KBM-7 (cell line): ENCODE results near the gene TMEM154.

Experiments
- DNase-seq: peaks from one replicate; pipeline ENCODE4 v3.0.0-alpha.2; 2015
- in situ Hi-C: fragments of 300-500 bp; cut with MboI; formaldehyde crosslinking; loops from 2 replicates; pipeline ENCODE4 v1.14.3; 2020; ENCODE audit warnings: low sequenced_read_pairs, low pct_unique_long_range_greater_than_20kb, mixed read lengths

TMEM154 gene

DNA sequence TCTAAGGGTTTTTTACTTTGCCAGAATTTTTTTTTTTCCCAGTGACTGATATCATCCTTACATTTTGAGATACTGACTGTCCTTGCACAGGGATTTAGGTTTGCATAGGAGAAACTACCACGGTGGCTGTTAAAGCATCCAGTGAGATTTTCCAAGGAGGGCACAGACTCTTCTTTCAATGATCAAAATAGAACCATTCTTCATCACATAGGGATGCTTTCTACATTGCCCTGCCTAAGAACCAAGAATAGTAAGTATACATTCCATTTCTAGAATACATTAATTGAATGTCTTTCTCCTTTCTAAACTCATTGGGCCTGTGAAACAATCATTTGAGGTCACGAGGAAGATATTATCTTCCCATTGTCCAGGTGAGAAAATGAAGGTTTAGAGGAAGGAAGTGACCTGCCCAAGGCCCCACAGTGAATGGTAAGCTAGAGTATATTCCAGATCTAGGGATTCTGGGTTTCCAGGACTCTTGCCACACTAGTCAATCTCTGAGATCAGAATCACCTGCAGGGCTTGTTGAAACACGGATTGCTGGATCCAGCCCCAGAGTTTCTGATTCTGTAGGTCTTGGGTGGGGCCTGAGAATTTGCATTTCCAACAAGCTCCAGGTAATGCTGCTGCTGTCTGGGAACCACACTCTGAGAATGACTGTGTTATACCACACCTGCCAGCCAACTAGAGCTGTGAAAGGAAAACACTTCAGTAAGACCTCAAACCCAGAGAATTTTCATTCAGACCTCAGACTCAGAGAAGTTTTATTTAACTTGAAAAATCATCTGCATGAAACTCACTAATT lies 17.7 kb upstream of the TMEM154 start:
- no peak for DNase-seq
- in situ Hi-C loops: no loop called here

DNA sequence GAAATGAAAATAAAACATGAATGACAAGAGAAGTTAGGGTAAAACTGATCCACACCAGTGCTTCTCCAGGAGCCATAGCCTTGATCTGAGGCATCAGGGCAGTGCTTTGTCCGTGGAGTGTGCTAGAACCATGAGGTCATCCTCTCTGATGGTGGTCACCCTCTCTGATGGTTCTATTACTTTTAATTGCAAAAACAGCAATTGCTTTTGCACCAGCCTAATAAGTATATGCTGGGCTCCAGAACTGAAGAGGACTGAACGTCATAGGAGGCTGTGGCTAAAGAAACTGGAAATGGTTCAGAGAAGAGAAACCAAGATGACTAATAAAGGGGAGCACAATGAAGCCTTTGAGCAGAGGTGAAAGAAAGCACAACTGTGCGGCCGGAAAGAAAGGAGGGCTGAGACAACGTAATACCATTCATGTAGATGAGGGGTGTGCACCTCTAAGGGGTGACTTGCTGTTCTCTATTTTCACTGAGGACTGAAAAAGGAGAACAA lies 17.0 kb upstream of the TMEM154 start:
- in situ Hi-C loops: no loop called here
- no peak for DNase-seq

DNA sequence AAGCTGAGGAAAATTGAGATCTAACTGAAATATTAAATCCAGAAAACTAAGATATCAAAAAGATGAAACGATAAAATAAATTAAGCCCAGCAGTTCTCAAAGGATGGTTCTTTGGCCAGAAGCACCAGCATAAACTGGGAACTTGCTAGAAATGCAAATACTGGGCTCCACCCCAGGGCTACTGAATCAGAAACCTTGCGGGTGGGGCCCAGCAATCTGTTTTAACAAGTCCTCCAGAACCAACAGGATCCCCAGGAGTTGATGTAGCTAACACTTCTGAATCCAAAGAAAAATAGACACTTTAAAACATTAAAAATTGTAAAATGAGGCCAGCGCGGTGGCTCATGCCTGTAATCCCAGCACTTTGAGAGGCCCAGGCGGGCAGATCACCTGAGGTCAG lies 14.1 kb upstream of the TMEM154 start:
- DNase-seq: no peak
- in situ Hi-C loops: no loop called here

DNA sequence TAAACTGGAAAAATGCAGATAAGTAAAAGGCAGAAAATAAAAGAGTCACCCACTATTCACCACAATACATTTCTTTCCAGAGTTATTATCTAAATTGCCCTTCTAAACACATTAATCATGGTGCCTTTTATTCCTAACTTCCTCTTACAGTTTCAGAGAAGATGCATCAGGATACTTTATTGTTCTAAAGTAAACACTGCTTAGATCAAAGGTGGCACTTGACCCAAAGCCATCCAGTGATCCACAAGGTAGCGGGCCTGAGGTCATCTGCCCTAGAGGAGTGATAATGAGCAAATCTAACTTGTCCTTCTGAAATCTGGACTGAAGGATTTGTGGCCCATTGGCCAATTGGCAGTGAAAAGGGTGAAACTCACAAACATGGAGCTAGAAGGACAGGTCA lies 12.0 kb upstream of the TMEM154 start:
- in situ Hi-C loops: no loop called here
- DNase-seq: no peak

DNA sequence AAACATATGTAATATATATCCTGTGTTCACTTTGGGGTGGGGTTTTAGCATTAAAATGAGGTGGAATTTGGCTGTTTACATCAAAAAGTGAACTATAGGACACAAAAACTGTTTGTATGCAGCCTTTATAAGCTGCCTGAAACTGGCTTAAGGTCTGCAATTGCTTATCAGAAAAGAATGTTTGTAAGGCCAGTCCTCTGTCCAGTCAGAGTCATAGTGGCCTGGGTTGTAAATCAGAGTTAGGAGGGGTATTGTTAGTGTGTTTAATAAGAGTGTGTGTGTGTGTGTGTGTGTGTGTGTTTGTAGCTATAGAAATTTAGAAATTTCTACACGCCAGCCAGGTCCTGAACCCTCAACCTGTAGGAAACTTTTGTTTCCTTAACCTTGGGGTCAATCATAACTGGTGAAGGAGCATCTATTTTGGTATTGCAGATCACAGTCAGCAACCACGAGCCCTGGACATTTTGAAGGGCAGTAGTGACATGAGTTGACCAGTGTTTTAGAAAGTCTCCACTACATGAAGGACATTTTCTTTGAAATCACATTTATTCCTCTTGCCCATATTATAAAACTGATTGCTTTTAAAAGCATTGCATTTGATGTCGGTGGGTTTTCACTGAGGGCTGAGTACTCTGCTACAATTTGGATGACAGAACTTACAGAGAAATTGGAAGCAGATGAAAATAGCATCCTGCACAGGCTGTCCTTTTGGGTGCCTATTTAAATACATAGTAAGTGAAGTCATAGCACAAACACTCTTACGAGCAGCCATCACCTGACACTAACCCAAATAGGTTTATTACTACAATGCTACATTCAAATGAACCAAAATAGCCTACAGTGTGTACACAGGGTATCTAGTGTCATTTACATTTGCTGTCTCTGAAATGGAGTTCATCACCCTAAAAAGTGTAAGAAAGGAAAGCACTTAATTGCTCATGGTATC lies 11.2 kb upstream of the TMEM154 start:
- DNase-seq: no peak
- in situ Hi-C loops: no loop called here

DNA sequence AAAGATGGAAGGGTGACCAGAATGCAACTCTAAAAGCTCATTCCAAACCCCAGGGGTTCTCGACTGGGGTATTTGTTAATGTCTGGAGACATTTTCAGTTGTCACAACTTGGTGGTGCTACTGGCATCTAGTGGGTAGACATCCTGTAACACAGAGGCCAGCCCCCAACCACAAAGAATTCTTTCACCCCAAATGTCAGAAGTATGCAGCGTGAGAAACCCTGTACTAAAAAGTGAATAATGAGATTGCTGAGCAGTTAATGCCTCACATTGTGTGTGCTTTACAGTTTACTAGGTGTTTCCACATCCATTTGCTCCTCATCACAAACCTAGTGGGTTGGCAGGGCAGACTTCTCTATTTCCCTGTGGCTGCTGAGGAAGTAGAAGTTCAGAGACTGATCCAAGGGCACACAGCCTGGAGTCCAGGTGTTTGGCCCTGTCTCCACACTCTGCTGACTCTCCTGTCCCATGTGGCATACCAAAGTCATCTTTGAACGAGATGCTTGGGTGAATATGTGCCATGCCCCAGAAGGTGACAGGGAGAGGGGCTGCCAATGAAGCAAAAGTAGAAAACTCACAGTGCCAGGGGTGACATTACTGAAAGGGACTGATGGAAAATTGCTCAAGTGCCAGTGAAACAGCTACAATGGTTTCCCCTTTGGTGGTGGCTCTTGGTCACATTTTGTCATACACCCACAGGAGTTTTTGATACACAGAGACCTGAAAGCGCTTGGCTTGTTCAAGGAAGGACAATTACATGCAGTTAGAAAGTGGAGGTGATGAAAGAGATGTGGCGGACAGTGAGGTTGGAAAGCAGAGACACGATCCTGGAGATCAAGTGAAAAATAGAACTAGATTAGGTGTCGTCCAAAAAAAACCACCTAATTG lies 10.1 kb upstream of the TMEM154 start:
- in situ Hi-C loops: no loop called here
- DNase-seq: no peak

DNA sequence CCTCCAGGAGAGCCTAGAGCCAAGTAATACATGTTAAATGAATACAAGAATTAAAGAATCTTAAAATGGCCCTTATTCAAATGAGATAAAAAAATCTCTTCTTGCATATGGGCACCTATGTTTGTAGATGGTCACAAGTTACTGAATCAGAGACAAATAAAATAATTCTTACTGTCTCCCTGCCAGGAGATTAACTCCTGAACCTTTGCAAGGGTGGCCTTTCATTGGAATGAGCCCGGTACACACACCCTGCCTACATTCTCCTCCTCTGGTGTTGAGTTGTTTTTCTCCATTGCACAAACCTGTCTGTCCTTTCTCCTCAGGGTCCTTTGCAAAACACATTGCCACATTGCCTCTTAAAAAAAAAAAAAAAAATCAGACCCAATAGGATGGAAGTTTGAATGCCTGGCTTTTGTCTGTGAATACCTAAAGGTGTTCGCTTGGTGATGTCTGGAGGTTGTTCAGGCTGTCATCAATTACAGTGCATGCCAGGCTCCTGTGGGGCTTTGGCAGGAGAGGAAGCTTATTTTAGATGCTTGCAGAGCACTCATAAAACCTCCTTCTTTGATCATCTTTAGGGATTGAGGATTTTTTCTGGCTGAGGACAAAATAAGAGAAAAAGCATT lies 8.3 kb upstream of the TMEM154 start:
- in situ Hi-C loops: no loop called here

DNA sequence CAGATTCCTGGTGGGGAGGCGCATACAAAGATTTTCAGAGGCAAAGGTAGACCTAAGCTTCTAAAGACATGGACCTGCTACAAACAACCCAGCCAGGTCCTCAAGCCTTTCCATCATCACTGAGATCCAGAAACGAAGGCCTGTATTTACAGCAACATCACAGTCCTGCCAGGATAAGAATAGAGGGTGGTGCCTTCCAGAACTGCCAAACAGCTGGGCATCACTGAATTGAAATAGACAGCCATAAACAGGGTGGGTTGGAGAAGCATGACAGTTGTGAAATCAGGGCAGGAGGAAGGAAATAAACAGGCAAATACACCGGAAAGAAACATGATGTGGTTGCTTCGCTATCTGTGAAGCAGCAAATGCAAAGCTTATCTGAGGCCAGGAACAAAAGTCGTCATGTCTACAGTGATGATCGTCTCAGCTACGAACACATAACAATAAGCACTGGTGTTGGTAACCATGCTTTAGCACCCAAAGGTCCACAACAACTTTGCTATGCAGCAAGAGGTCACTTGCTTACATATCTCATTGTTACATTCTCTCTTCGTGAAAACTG lies 6.7 kb upstream of the TMEM154 start:
- no peak for DNase-seq
- in situ Hi-C loops: no loop called here

More for the DNA sequence above, 8.3 kb upstream of the TMEM154 start:
- no peak for DNase-seq

DNA sequence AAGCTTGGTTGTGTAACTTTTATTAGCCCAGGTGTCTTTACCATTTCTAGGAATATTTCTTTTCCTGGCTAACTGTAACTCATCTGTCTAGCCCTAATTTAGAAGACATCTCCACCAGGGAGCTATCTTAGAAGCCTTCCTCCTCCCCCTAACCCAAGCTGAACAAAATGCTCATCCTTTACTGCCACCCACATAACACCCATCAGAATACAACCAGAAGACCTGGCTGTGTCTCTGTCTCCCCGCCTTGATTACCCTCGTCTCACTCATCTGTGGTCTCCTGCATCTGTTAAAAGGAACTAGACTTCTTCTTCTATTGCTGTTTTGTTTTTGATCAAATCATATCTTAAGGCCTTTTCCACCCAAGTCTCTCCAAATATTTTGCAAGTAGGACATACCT lies 4.8 kb upstream of the TMEM154 start:
- in situ Hi-C loops: no loop called here
- DNase-seq: no peak

DNA sequence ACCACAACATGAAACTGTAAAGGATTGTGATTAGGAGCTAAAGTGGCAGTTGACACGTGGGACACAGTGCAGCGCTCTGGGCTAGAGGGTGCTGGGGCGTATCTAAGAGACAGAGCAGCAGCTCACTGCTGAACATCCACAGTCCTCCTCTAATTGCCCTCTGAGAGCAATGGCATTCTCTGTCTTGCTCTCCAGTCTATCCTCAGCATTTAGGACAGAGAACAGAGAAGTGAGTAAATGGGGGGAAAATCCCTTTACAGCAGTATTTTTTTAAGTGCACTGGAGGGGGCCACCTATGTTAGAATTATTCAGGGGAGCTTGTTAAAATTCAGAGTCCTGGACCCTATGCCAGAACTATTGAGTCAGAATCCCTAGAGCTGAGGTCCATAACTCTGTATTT lies 4.2 kb upstream of the TMEM154 start:
- no peak for DNase-seq
- in situ Hi-C loops: no loop called here

DNA sequence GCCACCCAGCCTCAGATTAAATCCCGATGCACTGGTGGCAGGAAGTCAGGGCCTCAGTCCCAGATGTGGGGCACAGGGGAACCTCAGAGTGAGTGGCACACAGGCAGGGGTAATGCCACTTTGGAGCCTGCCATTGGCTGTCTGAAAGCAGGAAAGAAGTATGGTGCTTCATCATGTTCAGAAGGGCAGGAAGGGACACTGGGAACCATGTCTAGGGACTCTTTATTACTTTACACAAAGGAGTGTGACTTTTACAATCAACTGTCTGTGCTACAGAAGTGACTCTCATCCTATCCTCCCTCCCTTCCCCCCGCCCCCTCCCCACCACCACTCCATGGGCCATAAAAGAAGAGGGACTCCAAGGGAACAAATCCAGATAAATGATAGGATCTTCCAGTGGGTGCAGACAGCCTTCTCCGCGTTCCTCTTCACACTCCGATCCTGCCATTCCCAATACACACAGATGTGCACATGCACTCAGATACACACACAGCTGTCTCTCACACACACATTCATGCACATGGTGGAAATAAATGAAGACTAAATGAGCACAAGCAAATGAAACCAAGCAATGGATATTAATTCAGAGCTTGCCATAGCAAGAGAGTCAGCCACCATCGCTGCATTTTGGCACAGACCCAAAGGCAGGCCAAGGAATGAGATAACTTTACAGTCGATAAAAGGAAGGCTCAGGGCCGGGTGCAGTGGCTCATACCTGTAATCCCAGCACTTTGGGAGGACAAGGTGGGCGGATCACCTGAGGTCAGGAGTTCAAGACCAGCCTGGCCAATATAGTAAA lies 2.5 kb upstream of the TMEM154 start:
- in situ Hi-C loops: no loop called here

DNA sequence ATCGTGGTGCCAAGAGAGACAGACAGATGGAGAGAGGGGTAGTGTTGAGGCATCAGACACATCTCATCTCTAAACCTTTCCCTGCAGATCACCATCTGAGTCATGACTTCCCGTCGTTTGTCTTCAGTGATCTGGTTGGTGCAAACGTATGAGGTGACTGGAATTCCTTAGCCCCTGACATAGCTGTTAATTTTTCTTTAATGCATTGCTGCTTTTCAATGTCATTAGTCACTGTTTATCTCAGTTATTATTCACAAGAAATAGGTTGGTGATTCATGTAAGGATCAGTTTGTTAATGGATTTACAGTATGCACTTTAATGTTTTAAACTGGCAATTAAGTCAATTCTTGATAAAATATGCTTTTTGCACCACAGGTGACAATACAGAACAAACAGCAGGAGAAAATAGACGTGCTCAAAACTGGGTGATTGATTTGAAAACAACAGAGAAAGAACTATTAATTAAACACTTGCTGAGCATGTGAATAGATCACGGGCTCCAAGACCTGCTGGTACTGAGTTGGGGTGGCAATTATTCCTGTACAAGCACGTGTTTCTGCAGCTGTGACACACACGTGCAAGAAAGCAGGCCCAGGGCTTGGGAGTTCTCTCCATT lies 1.3 kb upstream of the TMEM154 start:
- in situ Hi-C loops: no loop called here
- no peak for DNase-seq

More for the DNA sequence above, 2.5 kb upstream of the TMEM154 start:
- DNase-seq: no peak

DNA sequence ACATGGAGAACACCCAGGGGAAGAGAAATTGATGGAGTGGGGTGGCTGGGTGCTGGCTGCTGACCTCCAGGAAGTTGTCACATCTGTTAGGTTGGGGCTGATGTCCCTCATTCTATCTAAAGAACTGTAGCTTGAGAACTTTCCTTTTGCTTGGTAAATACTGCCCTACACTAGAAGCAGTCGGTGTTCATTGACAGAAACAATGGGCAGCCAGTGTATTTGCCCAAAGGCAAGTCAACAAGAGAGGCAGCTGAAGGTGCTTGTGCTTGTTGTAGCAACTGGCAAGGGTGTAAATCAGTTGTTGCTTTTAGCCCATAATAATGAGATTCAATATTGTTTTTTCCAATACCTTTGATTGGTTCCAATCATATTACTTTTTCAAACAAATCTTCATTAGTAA lies 956 bp downstream of the TMEM154 start:
- in situ Hi-C loops: no loop called here
- DNase-seq: peak; percentile 14

DNA sequence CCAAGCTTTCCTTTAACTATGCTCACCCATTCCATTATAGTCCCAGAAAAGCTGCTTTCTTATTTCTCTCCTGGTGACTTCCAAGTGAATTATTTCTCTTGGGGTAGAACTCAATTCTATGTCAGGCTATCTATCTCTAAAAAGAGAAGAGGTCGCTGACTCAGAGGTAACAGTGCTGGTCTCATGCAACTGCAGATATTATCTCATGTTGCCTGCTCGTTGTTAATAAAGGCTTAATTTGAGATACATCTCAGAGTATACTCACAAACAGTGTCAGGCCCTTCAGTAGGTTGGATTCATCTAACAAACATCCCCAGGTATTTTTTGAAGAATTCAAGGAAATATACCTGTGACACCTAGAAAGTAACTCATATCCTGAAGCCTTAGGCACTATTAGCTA lies 2.7 kb downstream of the TMEM154 start:
- DNase-seq: no peak
- in situ Hi-C loops: no loop called here

DNA sequence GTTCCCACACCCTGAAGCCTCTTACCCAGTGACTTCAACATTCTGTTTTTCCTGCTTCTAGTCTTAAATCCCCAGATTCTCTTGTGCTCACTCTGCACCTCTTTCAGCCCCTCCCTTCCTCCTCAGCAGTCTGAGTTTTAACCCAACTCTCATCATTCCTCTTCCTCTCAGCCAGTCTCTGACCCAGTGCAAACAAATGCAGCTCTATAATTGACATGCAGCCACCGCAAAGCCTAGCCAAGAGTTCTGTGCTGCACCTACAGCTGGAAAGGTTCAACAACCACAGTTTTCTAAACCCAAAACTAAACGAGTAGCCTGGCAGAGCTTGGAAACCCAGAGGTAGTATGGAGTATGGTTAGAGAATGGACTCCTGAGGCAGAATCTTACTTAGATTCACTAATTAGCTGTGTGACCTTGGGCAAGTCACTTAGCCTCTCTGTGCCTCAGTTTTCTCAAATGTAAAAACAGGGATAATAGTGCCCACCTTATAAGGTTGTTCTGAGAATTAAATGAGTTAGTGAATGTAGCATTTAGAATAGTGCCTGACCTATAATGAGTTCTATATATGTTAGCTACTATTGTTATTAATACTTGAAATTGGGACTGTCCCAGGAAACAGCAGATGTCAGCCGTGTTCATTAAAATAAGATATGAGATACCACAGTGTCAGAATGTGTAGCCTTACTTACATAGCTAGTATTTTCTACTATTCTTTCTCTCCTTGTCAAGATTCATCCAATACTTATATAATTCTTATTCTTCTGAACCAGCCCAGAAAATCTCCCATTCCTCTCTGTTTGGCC lies 3.5 kb downstream of the TMEM154 start:
- in situ Hi-C loops: no loop called here

DNA sequence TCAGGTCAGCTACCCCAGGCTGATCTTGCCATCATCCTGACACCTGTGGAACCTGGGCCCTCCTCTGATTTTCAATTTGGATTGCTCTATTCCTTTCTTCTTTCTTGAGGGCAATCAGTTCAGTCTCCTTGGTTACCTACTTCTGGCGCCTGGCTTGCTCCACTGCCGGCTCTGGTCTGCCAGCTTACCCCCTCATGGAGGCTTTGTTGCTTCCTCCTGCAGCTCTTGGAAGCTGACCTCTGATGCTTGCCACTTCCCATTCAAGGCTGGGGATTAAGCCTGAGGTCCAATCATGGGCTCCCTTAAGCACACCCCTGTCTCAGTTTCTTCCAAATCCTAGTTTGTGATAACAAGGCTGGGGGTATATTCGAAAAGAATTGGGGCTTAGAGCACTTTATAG lies 5.4 kb downstream of the TMEM154 start:
- in situ Hi-C loops: no loop called here

More for the DNA sequence above, 3.5 kb downstream of the TMEM154 start:
- DNase-seq: no peak

DNA sequence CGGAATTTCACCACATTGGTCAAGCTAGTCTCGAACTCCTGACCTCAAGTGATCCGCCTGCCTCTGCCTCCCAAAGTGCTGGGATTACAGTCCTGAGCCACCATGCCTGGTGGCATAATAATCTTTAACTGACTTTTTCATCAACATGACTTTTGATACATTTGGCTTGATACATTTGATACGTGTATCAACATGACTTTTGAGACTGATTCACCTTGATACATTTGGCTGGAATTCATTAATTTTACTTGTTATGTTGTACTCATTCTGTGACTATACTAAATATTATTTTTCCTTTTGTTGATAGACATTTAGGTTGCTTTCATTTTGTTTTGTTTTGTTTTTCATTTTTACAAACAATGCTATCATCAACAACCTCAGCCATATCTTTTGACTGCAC lies 6.3 kb downstream of the TMEM154 start:
- in situ Hi-C loops: no loop called here

More for the DNA sequence above, 5.4 kb downstream of the TMEM154 start:
- DNase-seq: no peak

More for the DNA sequence above, 6.3 kb downstream of the TMEM154 start:
- no peak for DNase-seq
